PC-3 (cell line): ENCODE measurements around the gene PKIG.

Experiments used
- CTCF ChIP-seq: fragments of 300-600 bp; sonication (generic); conservative IDR thresholded peaks from 2 replicates; pipeline ENCODE4 v1.5.1; 2017; ENCODE audit warnings: antibody characterized with exemption, low read depth, mild to moderate bottlenecking, low read length
- EZH2 ChIP-seq: fragments of 300-600 bp; sonication (generic); IDR thresholded peaks from one replicate; pipeline ENCODE4 v1.6.1; 2017; ENCODE audit warnings: antibody characterized with exemption, mild to moderate bottlenecking, low read length; ENCODE audit not compliant: unreplicated experiment

- TF ChIP-seq CTCF (no peak), EZH2 (no peak)
Measured at GRCh38 chr20:44660581-44660980, 78.2 kb downstream of the PKIG start.
